ENCODE data around the gene FOXP4.

FOXP4 gene

GRCh38 chr6:41558033-41558807 lies 12.0 kb downstream of the FOXP4 start:
- peak; percentile 20 to 51 for DNase-seq
- TF ChIP-seq GATA1 (IDR thresholded peaks at IDR 0.05; ENCODE audit: low read depth, low read length) (no peak), POLR2A (IDR thresholded peaks at IDR 0.05; ENCODE audit: low read length) (no peak)

- TF ChIP-seq POLR2A (IDR thresholded peaks at IDR 0.05; ENCODE audit: low read length) (no peak), GATA1 (IDR thresholded peaks at IDR 0.05; ENCODE audit: low read depth, low read length) (no peak)
- DNase-seq: no peak
Measured at GRCh38 chr6:41559655-41560427, 13.7 kb downstream of the FOXP4 start.

GRCh38 chr6:41560431-41561192 lies 14.4 kb downstream of the FOXP4 start:
- no peak for TF ChIP-seq GATA1 (IDR thresholded peaks at IDR 0.05; ENCODE audit: low read depth, low read length)
- no peak for TF ChIP-seq POLR2A (IDR thresholded peaks at IDR 0.05; ENCODE audit: low read length)
- peak; percentile 79 to 85 for DNase-seq

GRCh38 chr6:41561416-41561815 lies 15.2 kb downstream of the FOXP4 start:
- TF ChIP-seq POLR2A (IDR thresholded peaks at IDR 0.05; ENCODE audit: low read length) (no peak), GATA1 (IDR thresholded peaks at IDR 0.05; ENCODE audit: low read depth, low read length) (no peak)
- DNase-seq: no peak

GRCh38 chr6:41561931-41562911 lies 16.0 kb downstream of the FOXP4 start:
- no peak for DNase-seq
- TF ChIP-seq POLR2A (IDR thresholded peaks at IDR 0.05; ENCODE audit: low read length) (no peak), GATA1 (IDR thresholded peaks at IDR 0.05; ENCODE audit: low read depth, low read length) (no peak)

GRCh38 chr6:41563060-41563776 lies 17.0 kb downstream of the FOXP4 start:
- TF ChIP-seq POLR2A (IDR thresholded peaks at IDR 0.05; ENCODE audit: low read length) (no peak), GATA1 (IDR thresholded peaks at IDR 0.05; ENCODE audit: low read depth, low read length) (no peak)
- DNase-seq: no peak

- TF ChIP-seq GATA1 (IDR thresholded peaks at IDR 0.05; ENCODE audit: low read depth, low read length): no peak
- no peak for TF ChIP-seq POLR2A (IDR thresholded peaks at IDR 0.05; ENCODE audit: low read length)
Measured at GRCh38 chr6:41564448-41565142, 18.4 kb downstream of the FOXP4 start.

GRCh38 chr6:41565701-41566100 lies 19.5 kb downstream of the FOXP4 start:
- DNase-seq: no peak
- TF ChIP-seq POLR2A (IDR thresholded peaks at IDR 0.05; ENCODE audit: low read length): no peak
- no peak for TF ChIP-seq GATA1 (IDR thresholded peaks at IDR 0.05; ENCODE audit: low read depth, low read length)

More at GRCh38 chr6:41564448-41565142, 18.4 kb downstream of the FOXP4 start:
- DNase-seq: no peak

- TF ChIP-seq POLR2A (IDR thresholded peaks at IDR 0.05; ENCODE audit: low read length) (no peak), GATA1 (IDR thresholded peaks at IDR 0.05; ENCODE audit: low read depth, low read length) (no peak)
- DNase-seq: no peak
Measured at GRCh38 chr6:41566961-41567360, 20.8 kb downstream of the FOXP4 start.

- DNase-seq: no peak
Measured at GRCh38 chr6:41567684-41568083, 21.5 kb downstream of the FOXP4 start.

GRCh38 chr6:41568202-41568584 lies 22.0 kb downstream of the FOXP4 start:
- TF ChIP-seq GATA1 (IDR thresholded peaks at IDR 0.05; ENCODE audit: low read depth, low read length) (no peak), POLR2A (IDR thresholded peaks at IDR 0.05; ENCODE audit: low read length) (no peak)
- DNase-seq: no peak

More at GRCh38 chr6:41567684-41568083, 21.5 kb downstream of the FOXP4 start:
- TF ChIP-seq GATA1 (IDR thresholded peaks at IDR 0.05; ENCODE audit: low read depth, low read length): no peak
